Measurements from ENCODE around the gene AFMID. TPM values are rescaled to one million over a fixed set of nuclear protein-coding genes. Genes with fewer than 3 reads are reported as not detected.

AFMID gene
- total RNA-seq, 1 experiment from 2014 or later = 22.2 TPM

GRCh38 chr17:78180083-78180482 is 7.1 kb upstream of the AFMID start:
- CTCF ChIA-PET = interaction anchor here (1.1 kb wide), 1 partner anchor 67 kb away, joined by 3 read pairs; no protein-coding TSS in a partner anchor
- peaks cover 10% of the 10 kb centered on the region for H3K4me1 Mint-ChIP-seq (ENCODE audit: insufficient read depth, unreplicated experiment)
- no TSS peak for BruUV-seq (replicated peaks)

GRCh38 chr17:78180508-78180907 is 6.7 kb upstream of the AFMID start:
- peaks cover 13% of the 10 kb centered on the region for H3K36me3 Mint-ChIP-seq (ENCODE audit: insufficient read depth, unreplicated experiment)
- BruUV-seq (replicated peaks) = no TSS peak
- DNase-seq (ENCODE audit: unreplicated experiment) = no peak
- H3K27ac Mint-ChIP-seq (ENCODE audit: low read depth, unreplicated experiment) = no peak overlapping the region
- ChIA-PET POLR2A (no interaction called here), CTCF (interaction anchor here (0.5 to 0.7 kb wide), 2 partner anchors 10 to 14 kb away, joined by 3 read pairs; no protein-coding TSS in a partner anchor)
- peaks cover 12% of the 10 kb centered on the region for H3K4me1 Mint-ChIP-seq (ENCODE audit: insufficient read depth, unreplicated experiment)
- no peaks in the 10 kb centered on the region for H3K9me3 Mint-ChIP-seq (ENCODE audit: unreplicated experiment)
- H3K27me3 Mint-ChIP-seq (ENCODE audit: insufficient read depth, unreplicated experiment) = no peaks in the 10 kb centered on the region
- no peak overlapping the region for H3K4me3 Mint-ChIP-seq (ENCODE audit: unreplicated experiment)
- intact Hi-C loops (cut with micrococcal nuclease) = no loop called here
- TF ChIP-seq CTCF (IDR thresholded peaks at IDR 0.05; ENCODE audit: unreplicated experiment) = no peak

More at GRCh38 chr17:78180083-78180482, 7.1 kb upstream of the AFMID start:
- H3K36me3 Mint-ChIP-seq (ENCODE audit: insufficient read depth, unreplicated experiment) = peaks cover 17% of the 10 kb centered on the region
- H3K27ac Mint-ChIP-seq (ENCODE audit: low read depth, unreplicated experiment) = no peak overlapping the region
- H3K9me3 Mint-ChIP-seq (ENCODE audit: unreplicated experiment) = no peaks in the 10 kb centered on the region
- POLR2A ChIA-PET = no interaction called here
- H3K4me3 Mint-ChIP-seq (ENCODE audit: unreplicated experiment) = no peak overlapping the region
- no peaks in the 10 kb centered on the region for H3K27me3 Mint-ChIP-seq (ENCODE audit: insufficient read depth, unreplicated experiment)
- DNase-seq (ENCODE audit: unreplicated experiment) = no peak
- no peak for TF ChIP-seq CTCF (IDR thresholded peaks at IDR 0.05; ENCODE audit: unreplicated experiment)
- intact Hi-C loops (cut with micrococcal nuclease) = no loop called here

DNA sequence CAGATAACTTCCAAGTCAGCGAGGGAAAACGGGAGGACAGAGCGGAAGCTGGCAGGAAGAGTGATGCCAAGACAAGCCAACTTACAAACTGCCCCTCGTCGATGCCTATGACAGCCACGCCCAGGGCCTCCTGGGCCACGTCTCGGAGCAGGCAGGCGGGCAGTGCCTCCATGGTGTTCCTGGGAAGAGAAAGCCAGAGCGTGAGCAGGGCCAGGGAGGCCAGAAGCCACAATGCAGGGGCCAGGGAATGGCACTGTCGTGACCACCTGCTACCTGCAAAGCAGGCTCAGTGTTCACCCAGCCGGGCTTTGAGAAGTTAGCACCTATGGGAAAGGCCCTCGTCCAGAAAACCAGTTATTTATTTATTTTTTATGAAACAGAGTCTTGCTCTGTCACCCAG is 4.7 kb upstream of the AFMID start:
- intact Hi-C loops (cut with micrococcal nuclease) = no loop called here
- DNase-seq (ENCODE audit: unreplicated experiment) = no peak
- no TSS peak for BruUV-seq (replicated peaks)
- H3K36me3 Mint-ChIP-seq (ENCODE audit: insufficient read depth, unreplicated experiment) = peaks cover 16% of the 10 kb centered on the region
- H3K4me3 Mint-ChIP-seq (ENCODE audit: unreplicated experiment) = no peak overlapping the region
- H3K4me1 Mint-ChIP-seq (ENCODE audit: insufficient read depth, unreplicated experiment) = peaks cover 18% of the 10 kb centered on the region
- no peak overlapping the region for H3K27ac Mint-ChIP-seq (ENCODE audit: low read depth, unreplicated experiment)
- no peaks in the 10 kb centered on the region for H3K27me3 Mint-ChIP-seq (ENCODE audit: insufficient read depth, unreplicated experiment)
- CTCF ChIA-PET = interaction anchor here (0.6 to 1.4 kb wide), 4 partner anchors 33 to 127 kb away, joined by 3 to 10 read pairs (median 4); no protein-coding TSS in a partner anchor
- no peaks in the 10 kb centered on the region for H3K9me3 Mint-ChIP-seq (ENCODE audit: unreplicated experiment)
- no peak for TF ChIP-seq CTCF (IDR thresholded peaks at IDR 0.05; ENCODE audit: unreplicated experiment)
- POLR2A ChIA-PET = interaction anchor here (0.6 kb wide), 1 partner anchor 33 kb away, joined by 4 read pairs; no protein-coding TSS in a partner anchor

- no peaks in the 10 kb centered on the region for H3K9me3 Mint-ChIP-seq (ENCODE audit: unreplicated experiment)
- intact Hi-C loops (cut with micrococcal nuclease) = no loop called here
- POLR2A ChIA-PET = no interaction called here
- BruUV-seq (replicated peaks) = no TSS peak
- CTCF ChIA-PET = interaction anchor here (1.0 to 1.4 kb wide), 2 partner anchors 72 to 166 kb away, joined by 3 to 10 read pairs; no protein-coding TSS in a partner anchor
- H3K27ac Mint-ChIP-seq (ENCODE audit: low read depth, unreplicated experiment) = no peak overlapping the region
- H3K4me1 Mint-ChIP-seq (ENCODE audit: insufficient read depth, unreplicated experiment) = peaks cover 18% of the 10 kb centered on the region
- peaks cover 16% of the 10 kb centered on the region for H3K36me3 Mint-ChIP-seq (ENCODE audit: insufficient read depth, unreplicated experiment)
- no peaks in the 10 kb centered on the region for H3K27me3 Mint-ChIP-seq (ENCODE audit: insufficient read depth, unreplicated experiment)
- no peak for DNase-seq (ENCODE audit: unreplicated experiment)
- no peak overlapping the region for H3K4me3 Mint-ChIP-seq (ENCODE audit: unreplicated experiment)
- TF ChIP-seq CTCF (IDR thresholded peaks at IDR 0.05; ENCODE audit: unreplicated experiment) = no peak
Measured at GRCh38 chr17:78183916-78184315, 3.2 kb upstream of the AFMID start.
